ENCODE data around the gene ATAD3C. TPM values are rescaled to one million over a fixed set of nuclear protein-coding genes. Genes with fewer than 3 reads are reported as not detected.
A peak's percentile ranks its signal among the peaks of the same experiment; 100 is the strongest.
"Not testable (repeated sequence)": the region's sequence is repeated elsewhere in the genome, so short reads cannot be mapped to it uniquely, and the experiment has no call there.

ATAD3C gene
- total RNA-seq, 1 experiment from 2014 or later, result not detected

- no peak for DNase-seq (ENCODE audit: low read depth)
Measured at GRCh38 chr1:1418464-1419362, 30.8 kb upstream of the ATAD3C start.

GRCh38 chr1:1419363-1419812 is 30.1 kb upstream of the ATAD3C start:
- no peak for DNase-seq (ENCODE audit: low read depth)

GRCh38 chr1:1419813-1420653 is 29.5 kb upstream of the ATAD3C start:
- no peak for DNase-seq (ENCODE audit: low read depth)

GRCh38 chr1:1420654-1421141 is 28.8 kb upstream of the ATAD3C start:
- DNase-seq (ENCODE audit: low read depth), result no peak

- DNase-seq (ENCODE audit: low read depth), result no peak
Measured at GRCh38 chr1:1421147-1421906, 28.2 kb upstream of the ATAD3C start, which contains the start of gene ANKRD65. Gene ANKRD65 (minus strand): TSS chr1:1421276. CDS start chr1:1421005, 271 bp downstream.

GRCh38 chr1:1421907-1422464 is 27.5 kb upstream of the ATAD3C start:
- no peak for DNase-seq (ENCODE audit: low read depth)

- DNase-seq (ENCODE audit: low read depth), result peak; percentile 27
Measured at GRCh38 chr1:1422465-1423244, 26.8 kb upstream of the ATAD3C start.

- DNase-seq (ENCODE audit: low read depth), result no peak
Measured at GRCh38 chr1:1423245-1423597, 26.3 kb upstream of the ATAD3C start.

GRCh38 chr1:1424707-1425106 is 24.8 kb upstream of the ATAD3C start:
- DNase-seq (ENCODE audit: low read depth), result no peak

- no peak for DNase-seq (ENCODE audit: low read depth)
Measured at GRCh38 chr1:1425426-1425752, 24.1 kb upstream of the ATAD3C start.

GRCh38 chr1:1425753-1426495 is 23.6 kb upstream of the ATAD3C start:
- DNase-seq (ENCODE audit: low read depth), result no peak

GRCh38 chr1:1426496-1427105 is 22.9 kb upstream of the ATAD3C start:
- no peak for DNase-seq (ENCODE audit: low read depth)

GRCh38 chr1:1427106-1427819 is 22.2 kb upstream of the ATAD3C start:
- no peak for DNase-seq (ENCODE audit: low read depth)

GRCh38 chr1:1427820-1428148 is 21.7 kb upstream of the ATAD3C start:
- no peak for DNase-seq (ENCODE audit: low read depth)

GRCh38 chr1:1428174-1428573 is 21.3 kb upstream of the ATAD3C start:
- DNase-seq (ENCODE audit: low read depth), result no peak

- DNase-seq (ENCODE audit: low read depth), result not testable (repeated sequence)
Measured at GRCh38 chr1:1428967-1429366, 20.5 kb upstream of the ATAD3C start.

- no peak for DNase-seq (ENCODE audit: low read depth)
Measured at GRCh38 chr1:1429671-1430073, 19.8 kb upstream of the ATAD3C start.

- peak; percentile 75 for DNase-seq (ENCODE audit: low read depth)
Measured at GRCh38 chr1:1430114-1430982, 19.1 kb upstream of the ATAD3C start.
